Left cardiac atrium (tissue), 4 donors: ENCODE results near the gene KNDC1. TPM values are rescaled to one million over a fixed set of nuclear protein-coding genes. Genes with fewer than 3 reads are reported as not detected.
A peak's percentile ranks its signal among the peaks of the same experiment; 100 is the strongest.
"Not testable (repeated sequence)": the region's sequence is repeated elsewhere in the genome, so short reads cannot be mapped to it uniquely, and the experiment has no call there.

Experiments
- ATAC-seq, 2 donors: fragments of 200-7000 bp; cut with Tn5 transposase; one replicate each; pipeline ENCODE4 v1.9.1; 2020; ENCODE audit warnings: mild to moderate bottlenecking in 2 of 2, moderate library complexity in 2 of 2
- DNase-seq: peaks from one replicate; pipeline ENCODE4 v3.0.0-alpha.2; 2020
- intact Hi-C, 2 donors: fragments of 100-400 bp; cut with DNase I; formaldehyde crosslinking; loops; one replicate each; pipeline versions ENCODE4 v1.14.1 to v1.15.1; 2022 to 2023
- total RNA-seq, 2 donors: library from RNA; stranded (reverse); fragmentation: NEBNext Ultra II Directional; extraction: Animal tissue kit (Norgen Biotek cat#: 25700); gene quantifications; one replicate each; pipeline ENCODE4 v1.2.1, GENCODE V29; 2021
- donor health status: DM: no; HTN: yes; CAD: no.
- donor health status: DM: no; HTN: yes; CAD: no; lungs with severe emphysema.
- donor health status: DM: yes; HTN: yes; CAD: no.
- donor health status: Dilated cardiomyopathy.

The KNDC1 gene
- total RNA-seq, 2 donors from 2014 or later, result 0.34 to 0.50 TPM

DNA sequence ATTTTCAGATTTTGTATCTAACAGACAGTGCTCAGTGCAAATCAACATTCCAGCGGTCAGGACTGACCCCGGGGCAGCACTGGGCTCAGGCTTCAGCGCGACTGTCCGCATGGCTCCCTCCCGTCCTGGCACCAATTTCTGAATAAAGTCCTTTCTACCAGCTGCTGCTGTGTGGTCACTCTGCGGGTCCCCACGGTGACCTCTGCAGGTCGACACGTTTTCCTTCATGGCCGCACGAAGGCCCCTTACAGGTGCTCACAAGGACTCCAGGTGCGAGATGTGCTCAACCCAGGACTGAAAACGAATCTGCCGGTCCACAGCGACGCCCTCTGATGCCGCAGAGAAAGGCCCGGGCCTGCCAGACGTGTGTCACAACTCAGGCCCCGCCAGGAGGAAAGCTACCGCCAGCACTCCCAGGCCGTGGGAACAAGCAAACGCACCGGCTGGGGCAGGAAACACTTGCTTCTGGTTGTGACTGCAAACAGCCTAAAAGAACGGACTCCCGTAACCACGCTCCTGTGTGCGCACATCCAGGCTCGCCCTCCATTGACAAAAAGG lies 66.3 kb downstream of the KNDC1 start:
- DNase-seq, result no peak
- intact Hi-C loops, result no loop called here

GRCh38 chr10:133227256-133227655 lies 67.2 kb downstream of the KNDC1 start:
- ATAC-seq, result no peak
- intact Hi-C loops, result no loop called here
- DNase-seq, result no peak

More for the DNA sequence above, 66.3 kb downstream of the KNDC1 start:
- no peak for ATAC-seq

DNA sequence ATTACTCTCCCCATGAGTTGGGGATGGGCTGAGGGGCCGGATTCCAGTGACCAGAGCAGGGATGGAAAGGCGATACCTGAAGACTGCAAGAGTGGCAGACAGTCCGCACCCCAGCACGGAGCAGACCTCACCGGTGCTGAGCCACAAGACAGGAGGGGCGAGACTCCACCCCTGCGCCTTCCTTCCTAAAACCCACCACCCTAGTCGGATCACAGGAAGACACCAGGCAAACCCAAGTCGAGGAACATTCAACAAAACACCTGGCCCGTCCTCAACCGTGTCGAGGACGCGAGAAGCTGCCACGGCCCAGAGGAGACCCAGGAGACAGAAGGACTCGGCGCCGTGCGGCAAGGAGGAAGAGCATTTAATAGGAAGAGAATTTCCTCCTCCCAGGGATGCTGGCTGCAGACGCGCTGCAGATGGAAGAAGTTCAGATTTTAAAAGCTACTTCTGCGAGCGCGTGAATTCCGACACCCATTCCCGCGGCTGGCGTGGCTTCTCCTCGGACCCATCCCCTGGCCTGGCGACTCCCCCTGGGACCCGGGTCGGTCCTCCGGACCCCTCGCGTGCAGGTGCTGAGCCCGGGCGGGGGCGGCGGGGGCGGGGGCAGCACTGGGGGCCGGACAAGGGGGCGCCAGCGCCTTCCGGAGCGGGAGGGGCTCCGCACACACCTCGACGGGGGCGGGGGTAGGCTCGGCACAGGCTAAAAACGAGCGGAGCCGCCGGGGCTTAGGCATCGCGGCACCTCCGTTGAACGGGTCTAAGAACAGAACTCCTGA lies 69.4 kb downstream of the KNDC1 start:
- intact Hi-C loops, result no loop called here

GRCh38 chr10:133230044-133230361 lies 70.0 kb downstream of the KNDC1 start, which contains the start of gene UTF1:
TSS of gene UTF1 (plus strand) at chr10:133230217. CDS start at chr10:133230289, 72 bp downstream.
- intact Hi-C loops, result no loop called here
- ATAC-seq, result no peak

More for the DNA sequence above, 69.4 kb downstream of the KNDC1 start:
- DNase-seq, result no peak
- ATAC-seq, result no peak

GRCh38 chr10:133230387-133231195 lies 70.6 kb downstream of the KNDC1 start:
- DNase-seq, result no peak
- intact Hi-C loops, result no loop called here
- ATAC-seq, result no peak

More at GRCh38 chr10:133230044-133230361, 70.0 kb downstream of the KNDC1 start, which contains the start of gene UTF1:
- no peak for DNase-seq

DNA sequence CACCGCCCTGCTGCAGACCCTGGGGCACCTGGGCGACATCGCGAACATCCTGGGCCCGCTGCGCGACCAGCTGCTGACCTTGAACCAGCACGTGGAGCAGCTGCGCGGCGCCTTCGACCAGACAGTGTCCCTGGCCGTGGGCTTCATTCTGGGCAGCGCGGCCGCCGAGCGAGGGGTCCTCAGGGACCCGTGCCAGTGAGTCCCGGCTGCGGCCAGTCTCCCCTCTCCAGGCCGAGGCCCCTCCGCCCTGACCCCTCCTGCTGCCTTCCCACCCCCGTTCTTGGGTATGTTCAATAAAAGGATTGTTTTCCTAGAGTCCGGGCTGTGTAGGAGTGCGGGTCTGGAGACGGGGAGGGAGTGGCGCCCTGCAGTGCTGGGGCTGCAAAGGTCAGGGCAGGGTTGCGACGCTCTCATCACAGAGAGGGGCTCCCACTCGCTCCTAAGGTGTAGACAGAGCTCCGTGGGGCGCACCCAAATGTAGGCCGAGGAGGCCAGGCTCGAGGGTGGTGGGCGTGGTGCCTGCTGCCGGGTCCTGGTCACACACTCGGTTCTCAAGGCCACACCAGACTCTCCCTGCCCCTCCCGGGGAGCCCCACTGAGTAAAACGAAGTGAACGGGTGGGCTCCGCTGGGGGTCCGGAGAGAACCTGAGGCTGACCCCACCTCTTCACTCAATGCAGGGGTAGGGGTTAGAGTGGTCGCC lies 71.4 kb downstream of the KNDC1 start:
- ATAC-seq (no peak), DNase-seq (no peak)
- intact Hi-C loops, result no loop called here

DNA sequence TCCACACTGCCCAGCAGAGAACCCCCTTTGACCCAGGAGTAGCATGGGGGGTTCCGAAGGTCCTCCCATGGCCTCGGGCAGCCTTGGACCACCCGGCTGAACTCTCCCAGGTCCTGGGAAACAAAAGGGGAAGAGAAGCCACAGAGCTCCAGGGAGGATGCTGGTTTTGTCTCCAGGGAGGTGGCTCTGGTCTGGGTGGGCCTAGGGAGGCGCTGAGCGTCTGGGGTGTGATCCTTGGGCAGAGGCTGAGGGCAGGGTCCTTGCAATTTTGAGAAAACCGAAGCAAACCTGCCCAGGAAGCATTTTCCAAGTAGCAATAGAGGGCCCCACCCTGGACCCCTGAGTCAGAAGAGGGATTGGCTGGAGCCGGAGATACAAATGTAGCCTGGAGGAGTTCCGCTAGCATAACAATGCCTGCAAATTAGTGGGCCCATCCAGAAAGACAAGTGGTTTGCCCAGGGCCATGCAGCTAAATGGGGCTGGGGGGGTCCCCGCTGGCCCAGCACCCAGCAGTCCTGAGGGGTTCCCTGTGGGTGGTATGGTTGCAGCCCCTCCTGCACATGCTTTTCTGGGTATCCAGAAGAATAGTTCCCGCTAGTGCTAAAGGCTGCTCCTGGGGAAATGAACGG lies 72.0 kb downstream of the KNDC1 start:
- no peak for DNase-seq
- no peak for ATAC-seq
- intact Hi-C loops, result no loop called here

DNA sequence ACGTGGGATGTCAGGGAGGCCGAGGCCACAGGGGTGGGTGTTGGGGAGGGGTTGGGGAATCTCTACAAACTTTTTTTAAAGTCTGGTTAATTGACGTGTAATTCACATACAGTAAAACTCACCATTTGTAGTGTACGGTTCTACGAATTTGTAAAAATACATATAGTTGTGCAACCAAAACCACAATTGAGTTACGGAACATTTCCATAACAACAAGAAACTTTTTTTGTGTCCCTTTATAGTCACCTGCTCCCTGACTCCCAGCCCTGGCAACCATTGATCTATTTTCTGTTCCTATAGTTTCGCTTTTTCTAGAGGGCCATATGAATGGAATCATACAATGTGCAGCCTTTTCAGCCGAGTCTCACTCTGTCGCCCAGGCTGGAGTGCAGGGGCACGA lies 74.8 kb downstream of the KNDC1 start:
- DNase-seq, ATAC-seq, intact Hi-C loops: not testable (repeated sequence)

GRCh38 chr10:133235265-133235855 lies 75.3 kb downstream of the KNDC1 start:
- intact Hi-C loops, result no loop called here
- DNase-seq (no peak), ATAC-seq (peak; percentile 45 to 47)

GRCh38 chr10:133235932-133236331 lies 75.9 kb downstream of the KNDC1 start:
- DNase-seq (no peak), ATAC-seq (peak; percentile 4 to 51)
- intact Hi-C loops, result no loop called here

- peak in 1 of 2 donors; percentile 38 for ATAC-seq
- no peak for DNase-seq
- intact Hi-C loops, result no loop called here
Measured at GRCh38 chr10:133236401-133237240, 76.6 kb downstream of the KNDC1 start.

GRCh38 chr10:133237241-133237587 lies 77.2 kb downstream of the KNDC1 start:
- no peak for ATAC-seq
- intact Hi-C loops, result no loop called here
- no peak for DNase-seq

- DNase-seq (no peak), ATAC-seq (no peak)
- intact Hi-C loops, result no loop called here
Measured at GRCh38 chr10:133237588-133238465, 77.8 kb downstream of the KNDC1 start, which contains the start of gene VENTX. TSS of gene VENTX (plus strand) at chr10:133237855. CDS start at chr10:133237915, 60 bp downstream.

- DNase-seq (no peak), ATAC-seq (no peak)
- intact Hi-C loops, result no loop called here
Measured at GRCh38 chr10:133238466-133238804, 78.4 kb downstream of the KNDC1 start.

- ATAC-seq (no peak), DNase-seq (no peak)
- intact Hi-C loops, result no loop called here
Measured at GRCh38 chr10:133239990-133240389, 80.0 kb downstream of the KNDC1 start.

DNA sequence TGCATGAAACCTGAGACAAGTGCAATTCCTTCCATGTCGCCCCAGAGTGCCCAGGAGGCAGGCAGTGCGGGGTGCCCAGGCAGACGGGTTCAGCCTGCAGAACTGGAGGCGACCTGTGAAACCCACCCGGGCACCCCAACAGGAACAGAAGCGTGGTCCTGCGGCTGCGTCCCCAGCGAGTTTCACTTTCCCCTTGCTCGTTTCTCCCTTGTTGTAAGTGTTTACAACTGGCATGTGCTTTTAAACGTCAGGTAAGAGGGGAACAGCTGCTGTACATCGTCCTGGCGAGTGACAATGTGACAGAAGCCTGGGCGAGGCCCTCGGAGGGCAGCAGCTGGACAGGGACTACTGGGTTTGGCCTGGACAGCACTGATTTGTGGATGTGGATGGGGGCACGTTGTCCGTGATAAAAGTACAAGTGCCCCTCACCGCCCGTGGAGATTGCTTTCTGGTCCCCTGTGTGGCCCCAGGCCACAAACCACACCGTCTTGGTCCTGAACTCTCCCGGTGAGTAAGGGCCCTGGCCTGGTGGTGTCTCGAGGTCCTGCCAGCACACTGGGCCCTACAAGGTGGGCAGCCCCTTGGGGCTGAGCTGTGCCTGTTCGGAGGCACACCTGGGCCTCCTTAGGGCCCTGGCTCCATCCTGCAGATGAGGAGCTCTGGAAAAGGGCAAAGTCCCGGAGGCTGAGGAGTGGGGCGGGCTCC lies 81.6 kb downstream of the KNDC1 start:
- DNase-seq (no peak), ATAC-seq (no peak)
- intact Hi-C loops, result no loop called here
